HK-2 (cell line): ENCODE results near the gene ATF6.
"Not testable (repeated sequence)": the region's sequence is repeated elsewhere in the genome, so short reads cannot be mapped to it uniquely, and the experiment has no call there.

ENCODE experiments used
- DNase-seq: peaks from one replicate; pipeline ENCODE4 v3.0.0-alpha.2; 2018; ENCODE audit not compliant: unreplicated experiment

Gene ATF6

DNA sequence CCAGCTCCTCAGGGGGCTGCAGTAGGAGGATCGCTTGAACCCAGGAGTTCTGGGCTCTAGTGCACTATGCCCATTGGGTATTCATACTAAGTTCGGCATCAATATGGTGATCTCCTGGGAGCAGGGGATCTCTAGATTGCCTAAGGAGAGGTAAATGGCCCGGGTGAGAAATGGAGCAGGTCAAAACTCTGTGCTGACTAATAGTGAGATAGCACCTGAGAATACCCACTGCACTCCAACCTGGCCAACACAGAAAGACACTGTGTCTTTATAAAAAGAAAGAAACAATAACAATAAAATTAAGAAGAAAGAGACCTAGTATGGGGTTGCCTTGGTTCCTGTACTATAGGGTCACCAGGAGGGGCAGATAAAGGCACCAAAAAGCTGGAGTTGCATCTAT is 30.3 kb upstream of the ATF6 start:
- no peak for DNase-seq

DNA sequence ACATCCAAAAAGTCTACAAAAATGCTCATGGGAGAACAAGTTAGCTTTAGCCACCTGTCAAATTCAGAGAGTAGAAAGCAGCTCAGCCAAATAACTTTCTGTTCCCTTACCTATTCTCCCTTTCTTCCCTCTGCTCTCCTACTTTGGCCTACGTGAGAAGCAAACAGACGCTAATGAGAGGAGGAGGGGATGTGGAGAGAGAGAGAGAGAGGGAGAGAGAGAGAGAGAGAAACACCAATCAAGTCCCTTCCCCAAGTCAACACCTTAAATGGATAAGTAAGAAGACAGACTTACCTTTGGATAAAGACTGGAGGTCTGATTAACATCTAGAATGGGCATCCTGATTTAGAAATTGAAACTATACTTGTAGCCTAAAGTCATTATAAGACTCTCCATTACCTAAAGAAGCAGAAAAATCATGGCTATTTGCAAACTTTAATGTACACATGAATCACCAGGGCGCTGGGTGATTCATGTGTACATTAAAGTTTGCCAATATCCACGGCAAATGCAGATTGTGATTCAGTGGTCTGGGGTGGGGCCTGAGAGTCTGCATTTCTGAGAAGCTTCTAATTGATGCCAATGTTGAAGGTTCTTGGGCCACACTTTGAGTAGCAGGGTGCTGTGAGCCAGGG is 29.7 kb upstream of the ATF6 start:
- no peak for DNase-seq

GRCh38 chr1:161737625-161738024 is 28.5 kb upstream of the ATF6 start:
- DNase-seq: no peak

GRCh38 chr1:161738627-161739287 is 27.4 kb upstream of the ATF6 start:
- no peak for DNase-seq

DNA sequence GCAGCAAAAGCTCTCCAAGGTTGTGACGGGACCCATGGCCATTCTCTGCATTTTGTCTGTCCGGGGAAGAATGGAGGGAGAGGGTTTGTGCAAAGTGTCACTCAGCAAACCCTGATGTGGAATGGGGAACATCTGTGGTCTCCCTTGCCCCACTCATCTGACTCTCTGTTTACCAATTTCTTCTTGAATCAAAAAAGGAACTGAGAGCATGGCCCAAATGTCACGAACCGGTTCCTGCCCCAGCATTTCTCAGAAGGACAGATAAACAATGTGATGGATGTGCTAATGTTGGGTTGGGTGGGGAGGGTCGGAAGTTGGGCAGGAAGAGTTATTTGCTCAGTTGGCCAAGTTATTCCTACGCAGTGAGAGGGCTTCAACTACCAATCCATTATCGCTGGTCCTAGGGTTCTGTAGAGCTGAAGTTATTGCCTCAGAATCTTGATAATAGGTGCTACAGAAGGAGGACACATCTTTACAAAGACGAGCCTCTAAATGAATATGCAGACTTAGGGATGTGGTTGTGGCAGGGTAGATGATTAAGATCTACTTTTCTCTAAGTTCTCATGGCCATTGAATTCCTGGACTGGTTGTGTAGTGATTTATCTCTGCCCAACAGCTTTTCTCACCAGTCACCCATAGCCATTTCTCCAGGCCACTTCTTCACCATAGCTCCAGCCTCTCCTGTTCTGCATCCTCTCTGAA is 26.1 kb upstream of the ATF6 start:
- DNase-seq: no peak

DNA sequence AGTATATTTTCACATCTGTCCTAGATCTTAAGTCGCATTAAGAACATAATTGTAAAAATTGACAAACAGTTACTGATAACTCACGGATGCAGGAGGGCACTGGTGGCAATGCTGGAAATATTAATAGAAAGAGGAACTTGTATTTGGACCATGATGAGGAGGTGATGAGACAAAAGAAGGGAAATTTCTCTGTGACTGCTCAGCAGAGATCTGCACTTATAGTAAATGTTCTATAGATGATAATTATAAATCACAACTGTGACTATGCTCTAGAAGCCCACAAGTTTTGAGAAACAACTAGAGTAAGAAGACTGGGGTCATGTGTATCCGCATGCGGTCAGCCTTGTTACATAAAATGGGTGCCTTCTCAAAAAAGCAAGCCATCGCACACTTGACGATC is 25.2 kb upstream of the ATF6 start:
- no peak for DNase-seq

- no peak for DNase-seq
These were observed 22.9 kb upstream of the ATF6 start for GRCh38 chr1:161743231-161743630.

GRCh38 chr1:161747801-161748200 is 18.3 kb upstream of the ATF6 start:
- DNase-seq: no peak

- DNase-seq: peak; percentile 91
These were observed 16.4 kb upstream of the ATF6 start, which contains the start of gene DUSP12 for GRCh38 chr1:161749509-161750407. TSS of gene DUSP12 (plus strand) at chr1:161749786. CDS start at chr1:161749802, 16 bp downstream.

DNA sequence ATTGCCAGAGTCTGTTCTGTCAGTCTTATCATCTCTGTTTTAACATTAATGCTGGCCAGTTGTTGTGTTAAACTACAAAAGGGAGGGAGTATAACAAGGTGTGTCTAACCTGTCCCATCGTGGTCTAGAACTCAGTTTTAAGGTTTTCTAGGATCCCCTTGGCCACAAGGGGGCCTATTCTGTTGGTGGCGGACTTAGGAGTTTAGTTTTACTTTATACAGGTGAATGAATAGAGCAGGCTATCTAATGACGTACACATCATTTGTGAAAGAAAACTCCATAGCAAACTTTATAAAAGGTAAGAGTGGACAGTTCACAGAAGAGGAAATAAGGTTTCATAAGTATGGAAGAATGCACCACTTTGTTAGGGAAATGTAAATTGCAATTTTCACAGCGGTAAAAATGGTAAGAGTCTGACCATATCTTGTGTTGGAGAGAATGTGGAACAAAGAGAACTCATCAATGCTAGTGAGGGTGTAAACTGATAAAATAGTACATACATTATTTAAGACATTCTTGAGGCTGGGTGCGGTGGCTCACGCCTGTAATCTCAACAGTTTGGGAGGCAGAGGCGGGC is 2.5 kb upstream of the ATF6 start:
- DNase-seq: no peak

DNA sequence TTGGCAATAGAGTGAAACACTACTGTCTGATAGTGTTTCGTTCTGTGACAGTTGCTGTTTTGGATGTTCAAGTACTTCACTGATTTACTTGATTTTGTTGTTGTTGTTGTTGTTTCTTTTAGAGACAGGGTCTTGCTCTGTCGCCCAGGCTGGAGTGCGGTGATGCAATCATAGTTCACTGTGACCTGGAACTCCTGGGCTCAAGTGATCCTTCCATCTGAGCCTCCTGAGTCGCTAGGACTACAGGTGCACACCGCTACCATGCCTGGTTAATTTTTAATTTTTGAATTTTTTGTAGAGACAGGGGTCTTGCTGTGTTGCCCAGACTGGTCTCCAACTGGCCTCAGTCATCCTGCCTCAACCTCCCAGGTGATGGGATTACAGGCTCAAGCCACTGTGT is 2.3 kb downstream of the ATF6 start:
- DNase-seq: no peak

GRCh38 chr1:161768986-161769672 is 3.0 kb downstream of the ATF6 start:
- DNase-seq: no peak

DNA sequence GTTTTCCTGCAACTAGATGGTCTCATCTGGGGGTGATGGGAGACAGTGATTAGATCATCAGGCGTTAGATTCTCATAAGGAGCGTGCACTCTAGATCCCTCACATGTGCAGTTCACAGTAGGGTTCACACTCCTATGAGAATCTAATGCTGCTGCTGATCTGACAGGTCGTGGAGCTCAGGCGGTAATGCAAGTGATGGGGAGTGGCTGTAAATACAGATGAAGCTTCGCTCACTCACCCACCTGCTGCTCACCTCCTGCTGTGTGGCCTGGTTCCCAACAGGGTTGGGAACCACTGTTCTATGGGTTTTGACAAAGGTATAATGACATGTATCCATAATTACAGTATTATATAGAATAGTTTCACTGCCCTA is 3.5 kb downstream of the ATF6 start:
- DNase-seq: not testable (repeated sequence)

GRCh38 chr1:161770250-161770649 is 4.1 kb downstream of the ATF6 start:
- DNase-seq: no peak

GRCh38 chr1:161771161-161771560 is 5.0 kb downstream of the ATF6 start:
- no peak for DNase-seq

DNA sequence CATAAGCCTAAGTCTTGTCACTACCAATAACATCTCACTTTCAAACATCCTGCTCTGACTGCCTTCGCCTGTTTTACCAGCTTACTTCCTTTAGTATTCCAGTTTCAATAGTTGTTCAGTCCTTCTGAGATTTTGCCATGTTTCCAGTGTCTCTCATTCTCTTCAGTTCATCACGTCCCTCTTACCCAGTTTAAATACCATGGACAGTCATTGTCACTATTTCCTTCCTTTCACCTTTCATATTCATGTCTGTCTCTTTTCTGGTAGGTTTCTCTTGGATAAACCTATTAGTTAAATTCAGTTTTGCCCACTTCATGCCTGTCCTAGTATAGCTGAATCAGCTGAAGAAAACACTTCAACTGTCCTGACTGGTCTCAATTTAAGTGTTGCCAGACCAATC is 5.9 kb downstream of the ATF6 start:
- no peak for DNase-seq

DNA sequence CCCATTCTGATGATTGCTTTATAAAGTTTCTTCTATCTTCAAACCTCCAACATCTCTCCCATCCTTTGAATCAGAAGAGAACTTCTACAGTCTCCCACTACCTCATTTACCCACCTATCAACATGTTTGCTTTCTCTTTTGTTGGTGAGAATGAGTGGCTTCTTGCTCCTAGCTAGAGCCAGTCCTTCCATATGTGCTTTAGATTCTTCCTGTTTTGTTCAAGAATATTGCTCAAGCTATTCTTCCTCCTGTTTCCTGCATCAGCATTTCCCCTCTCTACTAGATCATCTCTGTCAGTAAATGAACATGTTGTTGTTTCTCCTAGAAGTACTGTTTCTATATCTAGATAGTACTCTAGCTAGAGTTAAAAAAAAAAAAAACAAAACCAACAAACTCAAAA is 6.3 kb downstream of the ATF6 start:
- DNase-seq: no peak

- no peak for DNase-seq
These were observed 7.7 kb downstream of the ATF6 start for GRCh38 chr1:161773791-161774190.

DNA sequence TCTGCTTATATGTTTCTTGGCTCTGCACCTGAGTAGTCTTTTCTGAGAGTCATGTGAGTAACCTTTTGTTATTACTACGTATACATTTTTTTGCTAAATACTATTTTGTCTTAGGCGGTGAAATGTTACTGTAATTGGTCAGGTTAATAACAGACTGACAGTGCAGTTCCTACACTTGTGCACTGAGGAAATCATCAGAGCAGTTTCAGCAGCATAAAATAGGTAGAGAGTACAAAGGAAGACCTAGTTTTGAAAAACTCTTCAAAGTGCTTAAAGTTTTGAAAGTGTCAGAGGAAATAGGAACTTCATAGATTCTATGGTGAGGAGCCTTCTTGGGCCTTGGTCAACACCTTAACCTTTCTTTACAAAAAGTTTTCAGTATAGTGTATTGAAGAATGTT is 11.1 kb downstream of the ATF6 start:
- DNase-seq: no peak

GRCh38 chr1:161778522-161778921 is 12.4 kb downstream of the ATF6 start:
- DNase-seq: no peak

DNA sequence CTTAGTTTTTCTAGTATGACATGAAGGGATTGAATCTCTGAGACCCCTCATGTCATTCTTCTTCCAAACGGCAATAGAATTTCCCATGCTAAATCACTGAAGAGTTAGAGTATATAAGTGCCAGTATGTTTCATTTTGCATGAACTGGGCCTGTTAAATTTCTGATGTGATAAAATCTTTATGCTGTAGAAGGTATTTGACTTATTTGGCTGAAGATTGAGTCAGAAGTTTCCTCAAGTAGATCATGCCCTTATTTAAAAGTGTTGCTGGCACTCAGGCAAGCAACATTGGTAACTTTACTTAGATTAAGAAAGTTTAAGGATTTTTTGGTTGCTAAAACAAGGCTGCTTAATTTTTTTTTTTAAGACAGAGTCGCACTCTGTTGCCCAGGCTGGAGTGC is 13.3 kb downstream of the ATF6 start:
- no peak for DNase-seq
